H1 (cell line): ENCODE data around the gene CASZ1. TPM values are rescaled to one million over a fixed set of nuclear protein-coding genes. Genes with fewer than 3 reads are reported as not detected.

Source experiments
- CTCF ChIA-PET: fragments of 300-600 bp; sonication (Branson Sonifier 250); formaldehyde crosslinking; loops from one replicate; lab custom pipeline; 2021; ENCODE audit not compliant: partially characterized antibody; lab: Charles Lee
- POLR2A ChIA-PET: fragments of 300-600 bp; sonication (Branson Sonifier 250); formaldehyde crosslinking; loops from one replicate; lab custom pipeline; 2021; ENCODE audit warnings: inconsistent platforms; ENCODE audit not compliant: partially characterized antibody; lab: Charles Lee
- DNase-seq, 2 experiments: peaks; one replicate each; pipeline versions ENCODE4 v3.0.0 to v3.0.0-alpha.2; 2010 to 2022; ENCODE audit warnings: low spot score in 2 of 2, low read depth in 1 of 2, mixed read lengths in 1 of 2
- FAIRE-seq: peaks from 2 replicates; lab custom pipeline; 2011; peaks lifted over from hg19 to GRCh38; lab: Jason Lieb, UNC
- H2AFZ ChIP-seq: 2 replicates; pipeline ENCODE4 v1.8.1; 2012; ENCODE audit warnings: low read length, inconsistent platforms
- H2AK5ac ChIP-seq: 2 replicates; pipeline ENCODE4 v1.6.1; 2013; ENCODE audit warnings: low read depth, low read length
- H2BK120ac ChIP-seq: replicated peaks from 2 replicates; pipeline ENCODE3; 2013; ENCODE audit warnings: low read depth, low read length, inconsistent platforms
- H2BK12ac ChIP-seq: 2 replicates; pipeline ENCODE4 v1.6.1; 2013; ENCODE audit warnings: low read depth, low read length
- H2BK15ac ChIP-seq: 2 replicates; pipeline ENCODE4 v1.6.1; 2013; ENCODE audit warnings: low read length
- H2BK20ac ChIP-seq: 2 replicates; pipeline ENCODE4 v1.6.1; 2013; ENCODE audit warnings: low read length
- H2BK5ac ChIP-seq: 2 replicates; pipeline ENCODE4 v1.6.1; 2013; ENCODE audit warnings: low read depth, low read length
- H3K14ac ChIP-seq: 2 replicates; pipeline ENCODE4 v1.6.1; 2013; ENCODE audit warnings: inconsistent platforms; ENCODE audit not compliant: insufficient read length
- H3K18ac ChIP-seq: 2 replicates; pipeline ENCODE4 v1.6.1; 2013; ENCODE audit warnings: low read length; ENCODE audit errors: extremely low read depth
- H3K23ac ChIP-seq: 2 replicates; pipeline ENCODE4 v1.6.1; 2013; ENCODE audit warnings: inconsistent platforms; ENCODE audit not compliant: insufficient read length
- H3K23me2 ChIP-seq: 2 replicates; pipeline ENCODE4 v1.6.1; 2013; ENCODE audit warnings: low read depth, low read length
- H3K27ac ChIP-seq: 2 replicates; pipeline ENCODE4 v1.6.1; 2011; ENCODE audit warnings: low read depth, low read length, inconsistent platforms
- H3K27me3 ChIP-seq, 4 experiments: replicated peaks in 1 of 4; 1 replicate in 1 of 4; 2 replicates in 3 of 4; pipeline versions ENCODE4 v1.6.1 to v1.8.1; 2011 to 2013; ENCODE audit warnings: low read length in 3 of 4, mild to moderate bottlenecking in 3 of 4, inconsistent platforms in 2 of 4, mixed read lengths in 2 of 4, moderate library complexity in 1 of 4; ENCODE audit not compliant: control insufficient read depth in 3 of 4, insufficient read depth in 3 of 4; ENCODE audit errors: extremely low read depth in 1 of 4
- H3K36me3 ChIP-seq, 4 experiments: 2 replicates each; pipeline versions ENCODE4 v1.6.1 to v1.8.1; 2011 to 2013; ENCODE audit warnings: mild to moderate bottlenecking in 4 of 4, low read length in 3 of 4, moderate library complexity in 2 of 4, control low read depth in 1 of 4, inconsistent platforms in 1 of 4; ENCODE audit not compliant: insufficient read depth in 4 of 4, control insufficient read depth in 2 of 4
- H3K4ac ChIP-seq: replicated peaks from 2 replicates; pipeline ENCODE3; 2013; ENCODE audit warnings: low read length, low read depth, mixed read lengths, inconsistent platforms; ENCODE audit not compliant: insufficient read length
- H3K4me1 ChIP-seq, 4 experiments: replicated peaks in 1 of 4; 1 replicate in 1 of 4; 2 replicates in 3 of 4; pipeline versions ENCODE4 v1.6.1 to v1.8.1; 2011 to 2013; ENCODE audit warnings: low read length in 3 of 4, inconsistent platforms in 2 of 4, mixed read lengths in 1 of 4; ENCODE audit not compliant: insufficient read depth in 4 of 4, control insufficient read depth in 3 of 4
- H3K4me2 ChIP-seq, 2 experiments: 2 replicates each; pipeline versions ENCODE4 v1.6.1 to v1.8.1; 2011 to 2013; ENCODE audit warnings: low read depth in 2 of 2, low read length in 2 of 2, control low read depth in 1 of 2, inconsistent platforms in 1 of 2, mild to moderate bottlenecking in 1 of 2; ENCODE audit not compliant: insufficient read depth in 1 of 2
- H3K4me3 ChIP-seq, 4 experiments: fragments of 200-600, 300-600 bp in 1 of 4; sonication (generic), shearing (Covaris generic), sonication (Bioruptor Twin) in 1 of 4; 2 replicates each; pipeline versions ENCODE4 v1.5.1 to v1.8.1; 2011 to 2016; ENCODE audit warnings: low read length in 4 of 4, low read depth in 3 of 4, control low read depth in 2 of 4, inconsistent platforms in 2 of 4, mild to moderate bottlenecking in 2 of 4, mixed read lengths in 1 of 4, moderate library complexity in 1 of 4; ENCODE audit not compliant: insufficient read depth in 2 of 4; ENCODE audit errors: extremely low read depth in 1 of 4
- H3K56ac ChIP-seq: replicated peaks from 2 replicates; pipeline ENCODE3; 2013; ENCODE audit warnings: low read depth, mild to moderate bottlenecking, mixed read lengths, low read length, inconsistent platforms; ENCODE audit not compliant: insufficient read length
- H3K79me1 ChIP-seq: 2 replicates; pipeline ENCODE4 v1.6.1; 2013; ENCODE audit warnings: low read depth, low read length, control low read depth
- H3K79me2 ChIP-seq, 2 experiments: 2 replicates each; pipeline versions ENCODE4 v1.6.1 to v1.8.1; 2012 to 2013; ENCODE audit warnings: low read length in 2 of 2, mild to moderate bottlenecking in 2 of 2, inconsistent platforms in 1 of 2; ENCODE audit not compliant: insufficient read depth in 2 of 2, control insufficient read depth in 1 of 2
- H3K9ac ChIP-seq, 4 experiments: replicated peaks in 1 of 4; 1 replicate in 1 of 4; 2 replicates in 3 of 4; pipeline versions ENCODE4 v1.6.1 to v1.8.1; 2011 to 2013; ENCODE audit warnings: low read depth in 3 of 4, low read length in 3 of 4, control low read depth in 2 of 4, mild to moderate bottlenecking in 2 of 4, moderate library complexity in 2 of 4, inconsistent platforms in 1 of 4; ENCODE audit errors: extremely low read depth in 1 of 4
- H3K9me3 ChIP-seq, 2 experiments: 2 replicates each; pipeline versions ENCODE4 v1.6.1 to v1.8.1; 2012 to 2013; ENCODE audit warnings: mild to moderate bottlenecking in 2 of 2, moderate library complexity in 2 of 2, control low read depth in 1 of 2, inconsistent platforms in 1 of 2, low read depth in 1 of 2, low read length in 1 of 2, mixed read lengths in 1 of 2; ENCODE audit not compliant: insufficient read depth in 2 of 2
- H4K20me1 ChIP-seq, 2 experiments: replicated peaks in 1 of 2; 2 replicates each; pipeline versions ENCODE3 to v1.8.1; 2011 to 2013; ENCODE audit warnings: inconsistent platforms in 2 of 2, low read length in 2 of 2, mild to moderate bottlenecking in 1 of 2; ENCODE audit not compliant: insufficient read depth in 2 of 2, control insufficient read depth in 1 of 2
- H4K5ac ChIP-seq: 2 replicates; pipeline ENCODE4 v1.6.1; 2013; ENCODE audit warnings: low read length, low read depth, mixed read lengths, inconsistent platforms; ENCODE audit not compliant: insufficient read length
- H4K8ac ChIP-seq: 2 replicates; pipeline ENCODE4 v1.8.0; 2013; ENCODE audit warnings: mild to moderate bottlenecking, moderate library complexity, low read length, inconsistent platforms; ENCODE audit not compliant: insufficient read depth; ENCODE audit errors: extremely low read depth
- H4K91ac ChIP-seq: replicated peaks from 2 replicates; pipeline ENCODE3; 2013; ENCODE audit warnings: low read length, mixed read lengths, inconsistent platforms; ENCODE audit not compliant: insufficient read length
- ATF3 ChIP-seq: IDR thresholded peaks from 2 replicates; pipeline ENCODE4 v1.6.1; 2011; ENCODE audit warnings: low read depth, mild to moderate bottlenecking, low read length; ENCODE audit not compliant: insufficient read depth
- BCL11A ChIP-seq, 2 experiments: IDR thresholded peaks; one replicate each; pipeline ENCODE4 v1.6.1; 2011; ENCODE audit warnings: low read depth in 2 of 2, low read length in 2 of 2, mild to moderate bottlenecking in 2 of 2
- KDM1A ChIP-seq: fragments of 200-600, 300-600 bp; sonication (generic); IDR thresholded peaks from 2 replicates; pipeline ENCODE4 v1.7.1; 2016; ENCODE audit warnings: mild to moderate bottlenecking, low read length, borderline replicate concordance
- NRF1 ChIP-seq: IDR thresholded peaks from 2 replicates; pipeline ENCODE4 v1.6.1; 2011; ENCODE audit warnings: mild to moderate bottlenecking, low read depth, low read length, improper control_type of control experiment
- SUZ12 ChIP-seq: fragments of 200-600 bp; sonication (generic); IDR thresholded peaks from 2 replicates; pipeline ENCODE4 v1.6.1; 2012; ENCODE audit warnings: mild to moderate bottlenecking, inconsistent platforms, low read length, moderate library complexity, mixed read lengths
- WGBS, 2 experiments: shearing (Covaris generic) in 1 of 2; methylation state at CpG; one replicate each; pipeline versions ENCODE4 v1.1.6 to v1.1.7; 2013 to 2015; ENCODE audit warnings: low lambda C conversion rate in 2 of 2, mixed read lengths in 2 of 2, inconsistent platforms in 1 of 2, low coverage in 1 of 2, missing lambda C conversion rate in 1 of 2; ENCODE audit not compliant: insufficient replicate concordance in 2 of 2, insufficient coverage in 1 of 2, insufficient read length in 1 of 2; ENCODE audit errors: extremely low coverage in 1 of 2, missing lambda C conversion rate in 1 of 2; 5-methylcytosine and 5-hydroxymethylcytosine counted together
- polyA plus RNA-seq, 7 experiments: library from polyadenylated mRNA; depleted of rRNA in 3 of 7; stranded (reverse) in 5 of 7; unstranded in 2 of 7; fragments of >200 nt in 5 of 7; fragments of 200-250 nt in 2 of 7; gene quantifications; 1 replicate in 5 of 7; 2 replicates in 1 of 7; 4 replicates in 1 of 7; pipeline versions ENCODE4 v1.2.1 to v1.2.3, GENCODE V29; 2011 to 2013; ENCODE audit warnings: missing spikeins in 2 of 7, mixed read lengths in 2 of 7
- total RNA-seq: library from RNA; stranded (reverse); fragmentation: NEBNext Ultra II Directional; extraction: Animal tissue kit (Norgen Biotek cat#: 25700); gene quantifications from 2 replicates; pipeline ENCODE4 v1.2.1, GENCODE V29; 2021

CASZ1 gene
- total and polyA plus RNA-seq, 2 of the 8 experiments (the other 6 are each of a cell fraction or from before 2014, with no cell fraction given) = 4.4 to 7.7 TPM

- no peak overlapping the region for H2AFZ ChIP-seq
- H3K14ac ChIP-seq = no peak overlapping the region
- H2BK120ac ChIP-seq = no peak overlapping the region
- no peak overlapping the region for H4K5ac ChIP-seq
- ChIA-PET CTCF (interaction anchor here (0.6 to 4.0 kb wide), 9 partner anchors 10 to 995 kb away, joined by 3 to 32 read pairs (median 4); no protein-coding TSS in a partner anchor), POLR2A (no interaction called here)
- no peak overlapping the region for H3K56ac ChIP-seq
- no peak overlapping the region; the same call in 1 of the 2 replicates for H4K8ac ChIP-seq
- H3K79me1 ChIP-seq = no peaks in the 10 kb centered on the region; the same call in 1 of the 2 replicates
- no peaks in the 10 kb centered on the region for H4K20me1 ChIP-seq
- H3K9me3 ChIP-seq = no peaks in the 10 kb centered on the region
- H4K91ac ChIP-seq = no peak overlapping the region
- H3K27ac ChIP-seq = no peak overlapping the region
- peak overlapping the region; percentile 44; the same call in 1 of the 2 replicates for H2BK12ac ChIP-seq
- H3K4me3 ChIP-seq = no peak overlapping the region
- H2BK15ac ChIP-seq = no peak overlapping the region
- H3K79me2 ChIP-seq = no peaks in the 10 kb centered on the region
- H3K9ac ChIP-seq = no peak overlapping the region
- TF ChIP-seq KDM1A = 0 out of 2 replicates have a peak, but pooled peaks have one; percentile 10
- TF ChIP-seq ATF3 = no peak
- TF ChIP-seq NRF1 = no peak
- TF ChIP-seq BCL11A (IDR thresholded peaks at IDR 0.05; ENCODE audit: low read depth in 2 of 2, low read length in 2 of 2) = no peak
- no peak for TF ChIP-seq SUZ12
- H3K23me2 ChIP-seq = no peaks in the 10 kb centered on the region
- DNase-seq (no peak), FAIRE-seq (no peak)
- H3K4ac ChIP-seq = no peak overlapping the region
- H3K4me1 ChIP-seq = peaks cover 0 to 22% (median 12%) of the 10 kb centered on the region in 4 experiments; a peak in 6 of 7 replicates
- no peak overlapping the region for H3K4me2 ChIP-seq
- no peaks in the 10 kb centered on the region for H3K27me3 ChIP-seq
- no peak overlapping the region for H3K23ac ChIP-seq
- H3K18ac ChIP-seq = no peak overlapping the region
- no peak overlapping the region for H2AK5ac ChIP-seq
- WGBS, 2 experiments = 85% methylated on average over 6 of the region's 6 CpGs; no CpG with 5 or more reads in 1 of the 2 experiments
- no peak overlapping the region for H2BK20ac ChIP-seq
- no peak overlapping the region for H2BK5ac ChIP-seq
- no peaks in the 10 kb centered on the region for H3K36me3 ChIP-seq
These were observed 56.3 kb downstream of the CASZ1 start for GRCh38 chr1:10740123-10740522.
